H9 (cell line): ENCODE data around the gene ZNF483. TPM values are rescaled to one million over a fixed set of nuclear protein-coding genes. Genes with fewer than 3 reads are reported as not detected.
A peak's percentile ranks its signal among the peaks of the same experiment; 100 is the strongest.

Source experiments
- DNase-seq: peaks from one replicate; pipeline ENCODE4 v3.0.0-alpha.2; 2017
- H2AFZ ChIP-seq: one replicate; pipeline ENCODE4 v1.6.1; 2013; ENCODE audit warnings: mild to moderate bottlenecking, low read length, control low read depth, moderate library complexity
- H2AK5ac ChIP-seq: 2 replicates; pipeline ENCODE4 v1.6.1; 2013; ENCODE audit warnings: low read length, control low read depth, mixed read lengths; ENCODE audit not compliant: insufficient read length
- H2BK120ac ChIP-seq: one replicate; pipeline ENCODE4 v1.6.1; 2013; ENCODE audit warnings: low read depth, mild to moderate bottlenecking, low read length, control low read depth, inconsistent platforms; ENCODE audit not compliant: poor library complexity, severe bottlenecking
- H2BK12ac ChIP-seq: 2 replicates; pipeline ENCODE4 v1.6.1; 2013; ENCODE audit warnings: low read length, control low read depth, mixed read lengths, low read depth; ENCODE audit not compliant: insufficient read length
- H2BK15ac ChIP-seq: 2 replicates; pipeline ENCODE4 v1.6.1; 2013; ENCODE audit warnings: low read depth, low read length, control low read depth
- H2BK20ac ChIP-seq: one replicate; pipeline ENCODE4 v1.6.1; 2013; ENCODE audit warnings: low read depth, mild to moderate bottlenecking, low read length, control low read depth, inconsistent platforms; ENCODE audit not compliant: poor library complexity, severe bottlenecking
- H2BK5ac ChIP-seq: 2 replicates; pipeline ENCODE4 v1.6.1; 2013; ENCODE audit warnings: low read length, control low read depth, mixed read lengths; ENCODE audit not compliant: insufficient read length
- H3K14ac ChIP-seq: 2 replicates; pipeline ENCODE4 v1.6.1; 2013; ENCODE audit warnings: low read length, control low read depth; ENCODE audit not compliant: insufficient read depth
- H3K18ac ChIP-seq: 2 replicates; pipeline ENCODE4 v1.6.1; 2013; ENCODE audit warnings: low read depth, mild to moderate bottlenecking, mixed read lengths, low read length, control low read depth; ENCODE audit not compliant: insufficient read length
- H3K23ac ChIP-seq: 2 replicates; pipeline ENCODE4 v1.6.1; 2013; ENCODE audit warnings: low read length, control low read depth, mixed read lengths, low read depth; ENCODE audit not compliant: insufficient read length
- H3K23me2 ChIP-seq: 2 replicates; pipeline ENCODE4 v1.6.1; 2013; ENCODE audit warnings: low read depth, mild to moderate bottlenecking, mixed read lengths, low read length, control low read depth; ENCODE audit not compliant: insufficient read length, poor library complexity, severe bottlenecking
- H3K27ac ChIP-seq: 2 replicates; pipeline ENCODE4 v1.5.1; 2013; ENCODE audit warnings: low read length, control low read depth, mixed read lengths, low read depth; ENCODE audit not compliant: insufficient read length
- H3K27me3 ChIP-seq: 2 replicates; pipeline ENCODE4 v1.6.1; 2013; ENCODE audit warnings: low read length, control low read depth, inconsistent platforms; ENCODE audit not compliant: insufficient read depth
- H3K4ac ChIP-seq: 2 replicates; pipeline ENCODE4 v1.6.1; 2013; ENCODE audit warnings: low read depth, mild to moderate bottlenecking, control low read depth, inconsistent platforms, low read length, moderate library complexity
- H3K4me1 ChIP-seq: 2 replicates; pipeline ENCODE4 v1.6.1; 2013; ENCODE audit warnings: low read length, control low read depth, inconsistent platforms; ENCODE audit not compliant: insufficient read depth
- H3K4me2 ChIP-seq: 2 replicates; pipeline ENCODE4 v1.6.1; 2013; ENCODE audit warnings: low read length, control low read depth, mixed read lengths; ENCODE audit not compliant: insufficient read length, insufficient read depth
- H3K56ac ChIP-seq: 2 replicates; pipeline ENCODE4 v1.6.1; 2013; ENCODE audit warnings: low read depth, mild to moderate bottlenecking, mixed read lengths, low read length, control low read depth; ENCODE audit not compliant: insufficient read length
- H3K79me1 ChIP-seq: 2 replicates; pipeline ENCODE4 v1.6.1; 2013; ENCODE audit warnings: low read depth, mild to moderate bottlenecking, moderate library complexity, low read length, control low read depth, inconsistent platforms; ENCODE audit not compliant: insufficient read depth, poor library complexity, severe bottlenecking
- H3K79me2 ChIP-seq: 2 replicates; pipeline ENCODE4 v1.6.1; 2013; ENCODE audit warnings: low read length, control low read depth, inconsistent platforms; ENCODE audit not compliant: insufficient read depth
- H3K9ac ChIP-seq: 2 replicates; pipeline ENCODE4 v1.6.1; 2013; ENCODE audit warnings: low read length, control low read depth, mixed read lengths; ENCODE audit not compliant: insufficient read length; ENCODE audit errors: extremely low read depth
- H3K9me3 ChIP-seq: one replicate; pipeline ENCODE4 v1.6.1; 2013; ENCODE audit warnings: low read depth, low read length, inconsistent platforms; ENCODE audit not compliant: control insufficient read depth
- H3T11ph ChIP-seq: one replicate; pipeline ENCODE4 v1.6.1; 2013; ENCODE audit warnings: mild to moderate bottlenecking, low read length, control low read depth, inconsistent platforms
- H4K20me1 ChIP-seq: one replicate; pipeline ENCODE4 v1.6.1; 2013; ENCODE audit not compliant: control insufficient read depth, insufficient read length, insufficient read depth
- H4K5ac ChIP-seq: 2 replicates; pipeline ENCODE4 v1.6.1; 2013; ENCODE audit warnings: low read depth, mild to moderate bottlenecking, mixed read lengths, low read length, control low read depth; ENCODE audit not compliant: insufficient read length
- H4K8ac ChIP-seq: replicated peaks from 2 replicates; pipeline ENCODE4 v1.6.1; 2013; ENCODE audit warnings: low read length, control low read depth, mixed read lengths, low read depth; ENCODE audit not compliant: insufficient read length
- H4K91ac ChIP-seq: 2 replicates; pipeline ENCODE4 v1.6.1; 2013; ENCODE audit warnings: low read depth, mild to moderate bottlenecking, moderate library complexity, mixed read lengths, low read length, control low read depth; ENCODE audit not compliant: insufficient read length
- H3K27ac Mint-ChIP-seq, 3 experiments: 2 replicates in 2 of 3; 3 replicates in 1 of 3; pipeline ENCODE4 v1.8.0; 2020 to 2021; ENCODE audit warnings: mixed read lengths in 3 of 3, mild to moderate bottlenecking in 1 of 3, moderate library complexity in 1 of 3
- H3K27me3 Mint-ChIP-seq: 2 replicates; pipeline ENCODE4 v1.8.0; 2021; ENCODE audit warnings: low read depth, mild to moderate bottlenecking, moderate library complexity, mixed read lengths
- H3K36me3 Mint-ChIP-seq, 3 experiments: 2 replicates in 2 of 3; 3 replicates in 1 of 3; pipeline ENCODE4 v1.8.0; 2020 to 2021; ENCODE audit warnings: low read depth in 3 of 3, mixed read lengths in 3 of 3; ENCODE audit not compliant: insufficient read depth in 1 of 3
- H3K4me1 Mint-ChIP-seq, 2 experiments: 2 replicates each; pipeline ENCODE4 v1.8.0; 2020; ENCODE audit warnings: mixed read lengths in 2 of 2
- H3K4me3 Mint-ChIP-seq, 2 experiments: 2 replicates in 1 of 2; 3 replicates in 1 of 2; pipeline ENCODE4 v1.8.0; 2020 to 2021; ENCODE audit warnings: mild to moderate bottlenecking in 2 of 2, mixed read lengths in 2 of 2, moderate library complexity in 1 of 2
- H3K9me3 Mint-ChIP-seq, 2 experiments: 2 replicates in 1 of 2; 3 replicates in 1 of 2; pipeline ENCODE4 v1.8.0; 2020; ENCODE audit warnings: mild to moderate bottlenecking in 2 of 2, mixed read lengths in 2 of 2, moderate library complexity in 1 of 2
- WGBS: extraction: QIAGEN DNeasy Blood & Tissue Kit; methylation state at CpG from one replicate; pipeline ENCODE4 v1.1.7; 2013; ENCODE audit warnings: missing lambda C conversion rate, low lambda C conversion rate, mixed read lengths; ENCODE audit not compliant: insufficient read length; ENCODE audit errors: extremely low coverage; 5-methylcytosine and 5-hydroxymethylcytosine counted together
- total RNA-seq: library from RNA; stranded (reverse); gene quantifications from 2 replicates; pipeline ENCODE4 v1.2.1, GENCODE V29; 2021
- TF ChIP-seq, protein P1 (sequence below): fragments of 200-600 bp; sonication (generic); conservative IDR thresholded peaks from 3 replicates; pipeline ENCODE4 v1.8.0; 2021; ENCODE audit warnings: antibody characterized with exemption, mild to moderate bottlenecking

The ZNF483 gene
- total RNA-seq, 1 experiment from 2014 or later: 48.1 TPM

DNA sequence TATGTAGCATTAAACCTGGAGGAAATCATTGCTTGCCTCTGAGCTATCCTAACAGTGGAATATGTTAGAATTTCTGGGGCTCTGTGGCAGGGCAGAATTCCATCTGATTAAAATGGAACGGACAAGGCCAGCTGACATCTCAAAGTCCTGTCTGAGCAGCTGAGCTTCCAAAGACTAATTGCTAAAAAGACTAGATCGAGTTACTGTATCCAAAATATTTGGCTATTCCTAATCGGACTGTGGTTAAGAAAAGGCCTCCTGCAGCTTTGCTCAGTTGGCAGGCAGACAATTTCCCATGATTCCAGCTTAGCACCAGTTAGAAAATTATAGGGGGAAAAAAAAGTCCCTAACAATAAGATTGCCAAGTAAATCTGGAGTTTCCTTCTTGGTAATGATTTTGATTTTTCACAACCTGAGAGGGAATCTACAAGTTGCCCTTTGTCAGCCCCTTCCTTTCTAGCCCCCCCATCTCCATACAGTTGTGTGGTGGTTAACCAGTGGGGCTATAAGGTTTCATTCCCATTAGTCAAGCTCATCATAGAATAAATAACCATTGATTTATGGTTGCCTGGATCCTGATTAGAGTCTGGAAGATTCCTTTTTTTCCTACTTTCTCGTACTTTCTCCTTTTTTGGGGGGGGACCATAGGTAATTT lies 48.1 kb downstream of the ZNF483 start:
- no peak overlapping the region for H2BK15ac ChIP-seq
- no peak overlapping the region for H3K4ac ChIP-seq
- no peak overlapping the region for H3K27ac ChIP-seq
- H3K14ac ChIP-seq: no peak overlapping the region
- no peaks in the 10 kb centered on the region for H3K4me1 ChIP-seq
- Mint-ChIP-seq H3K4me3 (no peak overlapping the region), H3K27ac (0 out of 7 replicates have a peak overlapping the region, but pooled peaks of 1 of the 3 experiments have one; percentile 9), H3K4me1 (no peaks in the 10 kb centered on the region), H3K27me3 (no peaks in the 10 kb centered on the region; the same call in 1 of the 2 replicates), H3K36me3 (peaks cover 46 to 91% (median 88%) of the 10 kb centered on the region in 3 experiments), H3K9me3 (peaks cover 19% of the 10 kb centered on the region in 2 experiments)
- no peaks in the 10 kb centered on the region for H4K20me1 ChIP-seq
- no peaks in the 10 kb centered on the region for H3K27me3 ChIP-seq
- no peak overlapping the region for H3K18ac ChIP-seq
- no peak overlapping the region for H2AFZ ChIP-seq
- no peak overlapping the region for H2BK120ac ChIP-seq
- no peak overlapping the region for H3K23ac ChIP-seq
- H2BK20ac ChIP-seq: no peak overlapping the region
- H3K4me2 ChIP-seq: no peak overlapping the region
- no peak overlapping the region for H3K9ac ChIP-seq
- no peak overlapping the region for H2BK12ac ChIP-seq
- H3K79me1 ChIP-seq: no peaks in the 10 kb centered on the region
- no peaks in the 10 kb centered on the region for H3K79me2 ChIP-seq
- no peak overlapping the region for H3T11ph ChIP-seq
- H3K9me3 ChIP-seq: peaks cover 10% of the 10 kb centered on the region
- TF ChIP-seq, protein P1, sequence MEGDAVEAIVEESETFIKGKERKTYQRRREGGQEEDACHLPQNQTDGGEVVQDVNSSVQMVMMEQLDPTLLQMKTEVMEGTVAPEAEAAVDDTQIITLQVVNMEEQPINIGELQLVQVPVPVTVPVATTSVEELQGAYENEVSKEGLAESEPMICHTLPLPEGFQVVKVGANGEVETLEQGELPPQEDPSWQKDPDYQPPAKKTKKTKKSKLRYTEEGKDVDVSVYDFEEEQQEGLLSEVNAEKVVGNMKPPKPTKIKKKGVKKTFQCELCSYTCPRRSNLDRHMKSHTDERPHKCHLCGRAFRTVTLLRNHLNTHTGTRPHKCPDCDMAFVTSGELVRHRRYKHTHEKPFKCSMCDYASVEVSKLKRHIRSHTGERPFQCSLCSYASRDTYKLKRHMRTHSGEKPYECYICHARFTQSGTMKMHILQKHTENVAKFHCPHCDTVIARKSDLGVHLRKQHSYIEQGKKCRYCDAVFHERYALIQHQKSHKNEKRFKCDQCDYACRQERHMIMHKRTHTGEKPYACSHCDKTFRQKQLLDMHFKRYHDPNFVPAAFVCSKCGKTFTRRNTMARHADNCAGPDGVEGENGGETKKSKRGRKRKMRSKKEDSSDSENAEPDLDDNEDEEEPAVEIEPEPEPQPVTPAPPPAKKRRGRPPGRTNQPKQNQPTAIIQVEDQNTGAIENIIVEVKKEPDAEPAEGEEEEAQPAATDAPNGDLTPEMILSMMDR: no peak
- no peaks in the 10 kb centered on the region for H3K23me2 ChIP-seq
- no peak overlapping the region for H4K91ac ChIP-seq
- no CpG with 5 or more reads among the region's 4 CpGs for WGBS
- DNase-seq: no peak
- no peak overlapping the region for H4K8ac ChIP-seq
- no peak overlapping the region for H3K56ac ChIP-seq
- no peak overlapping the region for H2AK5ac ChIP-seq
- no peak overlapping the region for H2BK5ac ChIP-seq
- no peak overlapping the region for H4K5ac ChIP-seq
